Measurements from ENCODE around the gene SCN7A. TPM values are rescaled to one million over a fixed set of nuclear protein-coding genes. Genes with fewer than 3 reads are reported as not detected.

Gene SCN7A
- polyA plus RNA-seq, 2 of the 4 experiments (the other 2 are of a cell fraction), result not detected

DNA sequence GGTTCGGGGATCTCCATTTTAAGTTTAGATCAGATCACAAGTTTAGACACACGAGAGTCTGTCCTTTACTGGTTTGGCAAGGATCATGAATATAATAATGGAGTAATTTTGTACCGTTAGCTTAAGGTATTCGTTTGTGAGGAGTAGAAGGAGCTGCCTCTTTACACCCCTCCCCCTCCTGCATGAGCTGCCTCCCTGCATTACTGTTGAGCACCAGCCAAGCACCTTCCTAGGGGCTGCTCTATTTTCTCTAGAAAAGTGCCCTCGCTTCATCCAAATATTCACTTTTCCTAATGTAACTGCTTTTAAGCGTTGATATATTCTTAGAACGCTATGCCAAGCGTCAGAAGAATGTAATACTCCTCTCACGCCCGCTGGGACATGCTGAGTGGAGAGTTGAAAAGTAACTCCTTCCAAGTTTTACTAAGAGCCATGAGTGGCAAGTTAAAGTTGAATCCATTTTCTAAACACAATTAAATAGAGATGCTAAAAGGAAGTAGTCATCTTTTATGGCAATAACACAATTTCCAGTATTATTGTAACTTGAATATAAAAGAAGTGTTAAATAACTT lies 25.4 kb upstream of the SCN7A start:
- no peak overlapping the region for H3K4me2 ChIP-seq

DNA sequence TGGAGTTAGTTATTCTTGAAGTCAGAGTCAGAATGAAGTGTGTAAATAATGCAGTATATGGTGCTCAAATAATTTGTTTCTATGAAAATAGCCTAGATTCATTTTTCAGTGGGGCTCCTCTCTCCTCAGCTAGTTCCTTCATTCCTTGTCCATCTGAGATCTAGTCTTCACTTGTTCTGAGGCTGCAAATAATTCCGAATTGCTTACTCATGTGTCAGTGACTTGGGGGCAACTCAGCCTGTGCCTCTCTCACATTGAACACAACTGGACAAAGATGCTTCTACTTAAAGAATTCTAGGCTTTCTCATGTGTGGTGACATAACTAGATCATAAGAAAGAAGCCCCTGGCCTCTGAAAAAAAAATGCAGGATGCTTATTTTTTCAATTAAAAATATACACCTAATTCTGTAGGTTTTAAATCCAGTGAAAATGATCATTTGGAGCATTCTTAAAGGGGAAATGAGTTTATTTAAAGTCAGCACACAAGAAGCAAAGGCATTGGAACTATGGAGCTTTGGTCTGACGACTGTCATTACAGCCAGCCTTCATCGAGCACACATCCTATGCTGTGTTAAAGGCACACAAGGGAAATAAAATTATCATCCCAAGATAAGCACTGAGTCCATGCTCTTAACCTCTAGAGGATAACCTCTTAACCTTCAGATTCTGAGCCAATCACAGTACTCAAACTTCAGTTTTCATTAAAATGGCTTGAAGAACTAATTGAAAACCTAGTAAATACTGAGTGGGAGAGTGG lies 24.8 kb upstream of the SCN7A start:
- ChIA-PET POLR2A (no interaction called here), CTCF (interaction anchor here (0.9 kb wide), 1 partner anchor 339 kb away, joined by 3 read pairs; no protein-coding TSS in a partner anchor)
- Histone ChIP-seq H3K4me1 (no peaks in the 10 kb centered on the region), H3K27ac (no peak overlapping the region), H3K4me3 (no peak overlapping the region), H3K9me3 (no peaks in the 10 kb centered on the region), H3K4me2 (no peak overlapping the region)
- no peak for ATAC-seq
- 24% methylated on average over 3 of the region's 3 CpGs for WGBS (ENCODE audit: missing lambda C conversion rate)
- FAIRE-seq, result no peak
- DNase-seq (ENCODE audit: low read depth in 1 of 2, low spot score in 1 of 2), result no peak
- no peak for TF ChIP-seq EHMT2 (IDR thresholded peaks at IDR 0.05; ENCODE audit: low read depth)
- no peak for TF ChIP-seq HOXA7 (CRISPR knock-in tag; IDR thresholded peaks at IDR 0.05)
- no peak for TF ChIP-seq NFE2L2 (conservative IDR thresholded peaks at IDR 0.05; ENCODE audit: low read length)
- TF ChIP-seq TFCP2L1 (CRISPR knock-in tag; IDR thresholded peaks at IDR 0.05), result no peak
- TF ChIP-seq, protein P1, sequence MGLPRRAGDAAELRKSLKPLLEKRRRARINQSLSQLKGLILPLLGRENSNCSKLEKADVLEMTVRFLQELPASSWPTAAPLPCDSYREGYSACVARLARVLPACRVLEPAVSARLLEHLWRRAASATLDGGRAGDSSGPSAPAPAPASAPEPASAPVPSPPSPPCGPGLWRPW (IDR thresholded peaks at IDR 0.05), result no peak

More for the DNA sequence above, 25.4 kb upstream of the SCN7A start:
- no peaks in the 10 kb centered on the region for H3K9me3 ChIP-seq
- POLR2A ChIA-PET, result no interaction called here
- H3K27ac ChIP-seq, result no peak overlapping the region
- ATAC-seq (no peak), DNase-seq (ENCODE audit: low read depth in 1 of 2, low spot score in 1 of 2) (no peak), FAIRE-seq (no peak)
- CTCF ChIA-PET, result interaction anchor here (0.9 to 1.1 kb wide), 2 partner anchors 20 to 339 kb away, joined by 3 to 7 read pairs; no protein-coding TSS in a partner anchor
- no peak for TF ChIP-seq ZNF302 (CRISPR knock-in tag; IDR thresholded peaks at IDR 0.05)
- no peak for TF ChIP-seq CBX8 (IDR thresholded peaks at IDR 0.05)
- TF ChIP-seq, protein P2, sequence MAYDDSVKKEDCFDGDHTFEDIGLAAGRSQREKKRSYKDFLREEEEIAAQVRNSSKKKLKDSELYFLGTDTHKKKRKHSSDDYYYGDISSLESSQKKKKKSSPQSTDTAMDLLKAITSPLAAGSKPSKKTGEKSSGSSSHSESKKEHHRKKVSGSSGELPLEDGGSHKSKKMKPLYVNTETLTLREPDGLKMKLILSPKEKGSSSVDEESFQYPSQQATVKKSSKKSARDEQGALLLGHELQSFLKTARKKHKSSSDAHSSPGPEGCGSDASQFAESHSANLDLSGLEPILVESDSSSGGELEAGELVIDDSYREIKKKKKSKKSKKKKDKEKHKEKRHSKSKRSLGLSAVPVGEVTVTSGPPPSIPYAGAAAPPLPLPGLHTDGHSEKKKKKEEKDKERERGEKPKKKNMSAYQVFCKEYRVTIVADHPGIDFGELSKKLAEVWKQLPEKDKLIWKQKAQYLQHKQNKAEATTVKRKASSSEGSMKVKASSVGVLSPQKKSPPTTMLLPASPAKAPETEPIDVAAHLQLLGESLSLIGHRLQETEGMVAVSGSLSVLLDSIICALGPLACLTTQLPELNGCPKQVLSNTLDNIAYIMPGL (CRISPR knock-in tag; IDR thresholded peaks at IDR 0.05; ENCODE audit: borderline replicate concordance), result no peak
- TF ChIP-seq PHF8 (IDR thresholded peaks at IDR 0.05; ENCODE audit: borderline replicate concordance, low read depth), result no peak
- no peak for TF ChIP-seq SREBF2 (IDR thresholded peaks at IDR 0.05)
- no peak for TF ChIP-seq EHMT2 (IDR thresholded peaks at IDR 0.05; ENCODE audit: low read depth)
- TF ChIP-seq, protein P3, sequence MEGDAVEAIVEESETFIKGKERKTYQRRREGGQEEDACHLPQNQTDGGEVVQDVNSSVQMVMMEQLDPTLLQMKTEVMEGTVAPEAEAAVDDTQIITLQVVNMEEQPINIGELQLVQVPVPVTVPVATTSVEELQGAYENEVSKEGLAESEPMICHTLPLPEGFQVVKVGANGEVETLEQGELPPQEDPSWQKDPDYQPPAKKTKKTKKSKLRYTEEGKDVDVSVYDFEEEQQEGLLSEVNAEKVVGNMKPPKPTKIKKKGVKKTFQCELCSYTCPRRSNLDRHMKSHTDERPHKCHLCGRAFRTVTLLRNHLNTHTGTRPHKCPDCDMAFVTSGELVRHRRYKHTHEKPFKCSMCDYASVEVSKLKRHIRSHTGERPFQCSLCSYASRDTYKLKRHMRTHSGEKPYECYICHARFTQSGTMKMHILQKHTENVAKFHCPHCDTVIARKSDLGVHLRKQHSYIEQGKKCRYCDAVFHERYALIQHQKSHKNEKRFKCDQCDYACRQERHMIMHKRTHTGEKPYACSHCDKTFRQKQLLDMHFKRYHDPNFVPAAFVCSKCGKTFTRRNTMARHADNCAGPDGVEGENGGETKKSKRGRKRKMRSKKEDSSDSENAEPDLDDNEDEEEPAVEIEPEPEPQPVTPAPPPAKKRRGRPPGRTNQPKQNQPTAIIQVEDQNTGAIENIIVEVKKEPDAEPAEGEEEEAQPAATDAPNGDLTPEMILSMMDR (IDR thresholded peaks at IDR 0.05), result no peak
- no peak for TF ChIP-seq HEYL (CRISPR knock-in tag; IDR thresholded peaks at IDR 0.05)
- TF ChIP-seq ESRRA (IDR thresholded peaks at IDR 0.05; ENCODE audit: borderline replicate concordance, low read length), result no peak
- TF ChIP-seq NFE2L2 (conservative IDR thresholded peaks at IDR 0.05; ENCODE audit: low read length), result no peak
- TF ChIP-seq, protein P4, sequence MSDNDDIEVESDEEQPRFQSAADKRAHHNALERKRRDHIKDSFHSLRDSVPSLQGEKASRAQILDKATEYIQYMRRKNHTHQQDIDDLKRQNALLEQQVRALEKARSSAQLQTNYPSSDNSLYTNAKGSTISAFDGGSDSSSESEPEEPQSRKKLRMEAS (IDR thresholded peaks at IDR 0.05), result no peak
- TF ChIP-seq, protein P5, sequence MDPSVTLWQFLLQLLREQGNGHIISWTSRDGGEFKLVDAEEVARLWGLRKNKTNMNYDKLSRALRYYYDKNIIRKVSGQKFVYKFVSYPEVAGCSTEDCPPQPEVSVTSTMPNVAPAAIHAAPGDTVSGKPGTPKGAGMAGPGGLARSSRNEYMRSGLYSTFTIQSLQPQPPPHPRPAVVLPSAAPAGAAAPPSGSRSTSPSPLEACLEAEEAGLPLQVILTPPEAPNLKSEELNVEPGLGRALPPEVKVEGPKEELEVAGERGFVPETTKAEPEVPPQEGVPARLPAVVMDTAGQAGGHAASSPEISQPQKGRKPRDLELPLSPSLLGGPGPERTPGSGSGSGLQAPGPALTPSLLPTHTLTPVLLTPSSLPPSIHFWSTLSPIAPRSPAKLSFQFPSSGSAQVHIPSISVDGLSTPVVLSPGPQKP (IDR thresholded peaks at IDR 0.05; ENCODE audit: low read depth, low read length), result no peak
- TF ChIP-seq RFX5 (IDR thresholded peaks at IDR 0.05), result no peak
- 22% methylated on average over 10 of the region's 10 CpGs for WGBS (ENCODE audit: missing lambda C conversion rate)
- H3K4me1 ChIP-seq, result no peaks in the 10 kb centered on the region
- no peak overlapping the region for H3K4me3 ChIP-seq

All from A549 (cell line).